H9 (cell line): ENCODE measurements around the gene ABHD8. TPM values are rescaled to one million over a fixed set of nuclear protein-coding genes. Genes with fewer than 3 reads are reported as not detected.

Experiments
- DNase-seq: peaks from one replicate; pipeline ENCODE4 v3.0.0-alpha.2; 2017
- H2AFZ ChIP-seq: one replicate; pipeline ENCODE4 v1.6.1; 2013; ENCODE audit warnings: mild to moderate bottlenecking, low read length, control low read depth, moderate library complexity
- H2AK5ac ChIP-seq: 2 replicates; pipeline ENCODE4 v1.6.1; 2013; ENCODE audit warnings: low read length, control low read depth, mixed read lengths; ENCODE audit not compliant: insufficient read length
- H2BK120ac ChIP-seq: one replicate; pipeline ENCODE4 v1.6.1; 2013; ENCODE audit warnings: low read depth, mild to moderate bottlenecking, low read length, control low read depth, inconsistent platforms; ENCODE audit not compliant: poor library complexity, severe bottlenecking
- H2BK12ac ChIP-seq: 2 replicates; pipeline ENCODE4 v1.6.1; 2013; ENCODE audit warnings: low read length, control low read depth, mixed read lengths, low read depth; ENCODE audit not compliant: insufficient read length
- H2BK15ac ChIP-seq: 2 replicates; pipeline ENCODE4 v1.6.1; 2013; ENCODE audit warnings: low read depth, low read length, control low read depth
- H2BK20ac ChIP-seq: one replicate; pipeline ENCODE4 v1.6.1; 2013; ENCODE audit warnings: low read depth, mild to moderate bottlenecking, low read length, control low read depth, inconsistent platforms; ENCODE audit not compliant: poor library complexity, severe bottlenecking
- H2BK5ac ChIP-seq: 2 replicates; pipeline ENCODE4 v1.6.1; 2013; ENCODE audit warnings: low read length, control low read depth, mixed read lengths; ENCODE audit not compliant: insufficient read length
- H3K14ac ChIP-seq: 2 replicates; pipeline ENCODE4 v1.6.1; 2013; ENCODE audit warnings: low read length, control low read depth; ENCODE audit not compliant: insufficient read depth
- H3K18ac ChIP-seq: 2 replicates; pipeline ENCODE4 v1.6.1; 2013; ENCODE audit warnings: low read depth, mild to moderate bottlenecking, mixed read lengths, low read length, control low read depth; ENCODE audit not compliant: insufficient read length
- H3K23ac ChIP-seq: 2 replicates; pipeline ENCODE4 v1.6.1; 2013; ENCODE audit warnings: low read length, control low read depth, mixed read lengths, low read depth; ENCODE audit not compliant: insufficient read length
- H3K23me2 ChIP-seq: 2 replicates; pipeline ENCODE4 v1.6.1; 2013; ENCODE audit warnings: low read depth, mild to moderate bottlenecking, mixed read lengths, low read length, control low read depth; ENCODE audit not compliant: insufficient read length, poor library complexity, severe bottlenecking
- H3K27ac ChIP-seq: 2 replicates; pipeline ENCODE4 v1.5.1; 2013; ENCODE audit warnings: low read length, control low read depth, mixed read lengths, low read depth; ENCODE audit not compliant: insufficient read length
- H3K27me3 ChIP-seq: 2 replicates; pipeline ENCODE4 v1.6.1; 2013; ENCODE audit warnings: low read length, control low read depth, inconsistent platforms; ENCODE audit not compliant: insufficient read depth
- H3K4ac ChIP-seq: 2 replicates; pipeline ENCODE4 v1.6.1; 2013; ENCODE audit warnings: low read depth, mild to moderate bottlenecking, control low read depth, inconsistent platforms, low read length, moderate library complexity
- H3K4me1 ChIP-seq: 2 replicates; pipeline ENCODE4 v1.6.1; 2013; ENCODE audit warnings: low read length, control low read depth, inconsistent platforms; ENCODE audit not compliant: insufficient read depth
- H3K4me2 ChIP-seq: 2 replicates; pipeline ENCODE4 v1.6.1; 2013; ENCODE audit warnings: low read length, control low read depth, mixed read lengths; ENCODE audit not compliant: insufficient read length, insufficient read depth
- H3K56ac ChIP-seq: 2 replicates; pipeline ENCODE4 v1.6.1; 2013; ENCODE audit warnings: low read depth, mild to moderate bottlenecking, mixed read lengths, low read length, control low read depth; ENCODE audit not compliant: insufficient read length
- H3K79me1 ChIP-seq: 2 replicates; pipeline ENCODE4 v1.6.1; 2013; ENCODE audit warnings: low read depth, mild to moderate bottlenecking, moderate library complexity, low read length, control low read depth, inconsistent platforms; ENCODE audit not compliant: insufficient read depth, poor library complexity, severe bottlenecking
- H3K79me2 ChIP-seq: 2 replicates; pipeline ENCODE4 v1.6.1; 2013; ENCODE audit warnings: low read length, control low read depth, inconsistent platforms; ENCODE audit not compliant: insufficient read depth
- H3K9ac ChIP-seq: 2 replicates; pipeline ENCODE4 v1.6.1; 2013; ENCODE audit warnings: low read length, control low read depth, mixed read lengths; ENCODE audit not compliant: insufficient read length; ENCODE audit errors: extremely low read depth
- H3K9me3 ChIP-seq: one replicate; pipeline ENCODE4 v1.6.1; 2013; ENCODE audit warnings: low read depth, low read length, inconsistent platforms; ENCODE audit not compliant: control insufficient read depth
- H3T11ph ChIP-seq: one replicate; pipeline ENCODE4 v1.6.1; 2013; ENCODE audit warnings: mild to moderate bottlenecking, low read length, control low read depth, inconsistent platforms
- H4K20me1 ChIP-seq: one replicate; pipeline ENCODE4 v1.6.1; 2013; ENCODE audit not compliant: control insufficient read depth, insufficient read length, insufficient read depth
- H4K5ac ChIP-seq: 2 replicates; pipeline ENCODE4 v1.6.1; 2013; ENCODE audit warnings: low read depth, mild to moderate bottlenecking, mixed read lengths, low read length, control low read depth; ENCODE audit not compliant: insufficient read length
- H4K8ac ChIP-seq: replicated peaks from 2 replicates; pipeline ENCODE4 v1.6.1; 2013; ENCODE audit warnings: low read length, control low read depth, mixed read lengths, low read depth; ENCODE audit not compliant: insufficient read length
- H4K91ac ChIP-seq: 2 replicates; pipeline ENCODE4 v1.6.1; 2013; ENCODE audit warnings: low read depth, mild to moderate bottlenecking, moderate library complexity, mixed read lengths, low read length, control low read depth; ENCODE audit not compliant: insufficient read length
- H3K27ac Mint-ChIP-seq, 3 experiments: 2 replicates in 2 of 3; 3 replicates in 1 of 3; pipeline ENCODE4 v1.8.0; 2020 to 2021; ENCODE audit warnings: mixed read lengths in 3 of 3, mild to moderate bottlenecking in 1 of 3, moderate library complexity in 1 of 3
- H3K27me3 Mint-ChIP-seq: 2 replicates; pipeline ENCODE4 v1.8.0; 2021; ENCODE audit warnings: low read depth, mild to moderate bottlenecking, moderate library complexity, mixed read lengths
- H3K36me3 Mint-ChIP-seq, 3 experiments: 2 replicates in 2 of 3; 3 replicates in 1 of 3; pipeline ENCODE4 v1.8.0; 2020 to 2021; ENCODE audit warnings: low read depth in 3 of 3, mixed read lengths in 3 of 3; ENCODE audit not compliant: insufficient read depth in 1 of 3
- H3K4me1 Mint-ChIP-seq, 2 experiments: 2 replicates each; pipeline ENCODE4 v1.8.0; 2020; ENCODE audit warnings: mixed read lengths in 2 of 2
- H3K4me3 Mint-ChIP-seq, 2 experiments: 2 replicates in 1 of 2; 3 replicates in 1 of 2; pipeline ENCODE4 v1.8.0; 2020 to 2021; ENCODE audit warnings: mild to moderate bottlenecking in 2 of 2, mixed read lengths in 2 of 2, moderate library complexity in 1 of 2
- H3K9me3 Mint-ChIP-seq, 2 experiments: 2 replicates in 1 of 2; 3 replicates in 1 of 2; pipeline ENCODE4 v1.8.0; 2020; ENCODE audit warnings: mild to moderate bottlenecking in 2 of 2, mixed read lengths in 2 of 2, moderate library complexity in 1 of 2
- WGBS: extraction: QIAGEN DNeasy Blood & Tissue Kit; methylation state at CpG from one replicate; pipeline ENCODE4 v1.1.7; 2013; ENCODE audit warnings: missing lambda C conversion rate, low lambda C conversion rate, mixed read lengths; ENCODE audit not compliant: insufficient read length; ENCODE audit errors: extremely low coverage; 5-methylcytosine and 5-hydroxymethylcytosine counted together
- total RNA-seq: library from RNA; stranded (reverse); gene quantifications from 2 replicates; pipeline ENCODE4 v1.2.1, GENCODE V29; 2021
- TF ChIP-seq, protein P1 (sequence below): fragments of 200-600 bp; sonication (generic); conservative IDR thresholded peaks from 3 replicates; pipeline ENCODE4 v1.8.0; 2021; ENCODE audit warnings: antibody characterized with exemption, mild to moderate bottlenecking

The ABHD8 gene
- total RNA-seq, 1 experiment from 2014 or later, result 11.7 TPM

DNA sequence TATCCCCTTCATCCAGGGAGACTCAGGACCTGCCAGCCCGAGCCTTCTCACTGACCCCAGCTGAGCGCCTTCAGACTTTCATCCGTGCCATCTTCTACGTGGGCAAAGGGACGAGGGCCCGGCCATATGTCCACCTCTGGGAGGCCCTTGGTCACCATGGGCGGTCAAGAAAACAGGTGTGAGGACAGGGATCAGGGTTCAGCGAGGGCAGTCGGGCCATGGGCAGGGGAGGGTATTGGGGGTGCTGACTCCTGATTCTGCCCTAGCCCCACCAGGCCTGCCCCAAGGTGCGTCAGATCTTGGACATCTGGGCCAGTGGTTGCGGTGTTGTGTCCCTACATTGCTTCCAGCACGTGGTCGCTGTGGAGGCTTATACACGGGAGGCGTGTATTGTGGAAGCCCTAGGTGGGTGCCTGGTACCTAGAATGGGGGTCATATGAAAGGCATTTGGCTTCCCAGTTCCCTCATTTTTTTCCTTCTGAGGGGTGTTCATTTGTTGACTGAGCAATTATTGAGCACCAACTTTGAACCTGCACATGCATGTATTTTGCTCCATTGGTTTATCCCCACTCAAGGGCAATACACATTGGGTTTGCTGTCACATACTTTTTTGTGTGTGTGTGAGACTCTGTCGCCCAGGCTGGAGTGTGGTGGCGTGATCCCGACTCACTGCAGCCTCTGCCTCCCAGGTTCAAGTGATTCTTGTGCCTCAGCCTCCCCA lies 17.6 kb downstream of the ABHD8 start:
- Histone ChIP-seq H3K18ac (no peak overlapping the region), H3K79me1 (no peaks in the 10 kb centered on the region), H3K9ac (no peak overlapping the region), H4K20me1 (peaks cover 4% of the 10 kb centered on the region), H2AK5ac (no peak overlapping the region), H2AFZ (no peak overlapping the region), H4K8ac (no peak overlapping the region), H3K56ac (no peak overlapping the region), H3K9me3 (no peaks in the 10 kb centered on the region), H3K79me2 (no peaks in the 10 kb centered on the region), H3K27ac (no peak overlapping the region), H3K27me3 (no peaks in the 10 kb centered on the region; the same call in 1 of the 2 replicates), H4K91ac (no peak overlapping the region), H3K14ac (no peak overlapping the region), H3K4ac (no peak overlapping the region), H3K4me1 (no peaks in the 10 kb centered on the region), H4K5ac (no peak overlapping the region), H3K4me2 (no peak overlapping the region), H3T11ph (no peak overlapping the region), H2BK15ac (no peak overlapping the region), H2BK12ac (no peak overlapping the region), H3K23me2 (peaks cover 5% of the 10 kb centered on the region), H2BK20ac (no peak overlapping the region), H3K23ac (no peak overlapping the region), H2BK120ac (no peak overlapping the region), H2BK5ac (no peak overlapping the region)
- H3K36me3 Mint-ChIP-seq, result peaks cover 18 to 24% (median 24%) of the 10 kb centered on the region in 3 experiments
- no CpG with 5 or more reads among the region's 18 CpGs for WGBS
- no peak overlapping the region for H3K4me3 Mint-ChIP-seq
- no peak overlapping the region for H3K27ac Mint-ChIP-seq
- H3K27me3 Mint-ChIP-seq, result peaks cover 7% of the 10 kb centered on the region
- H3K9me3 Mint-ChIP-seq, result no peaks in the 10 kb centered on the region; a peak in 1 of 5 replicates
- TF ChIP-seq, protein P1, sequence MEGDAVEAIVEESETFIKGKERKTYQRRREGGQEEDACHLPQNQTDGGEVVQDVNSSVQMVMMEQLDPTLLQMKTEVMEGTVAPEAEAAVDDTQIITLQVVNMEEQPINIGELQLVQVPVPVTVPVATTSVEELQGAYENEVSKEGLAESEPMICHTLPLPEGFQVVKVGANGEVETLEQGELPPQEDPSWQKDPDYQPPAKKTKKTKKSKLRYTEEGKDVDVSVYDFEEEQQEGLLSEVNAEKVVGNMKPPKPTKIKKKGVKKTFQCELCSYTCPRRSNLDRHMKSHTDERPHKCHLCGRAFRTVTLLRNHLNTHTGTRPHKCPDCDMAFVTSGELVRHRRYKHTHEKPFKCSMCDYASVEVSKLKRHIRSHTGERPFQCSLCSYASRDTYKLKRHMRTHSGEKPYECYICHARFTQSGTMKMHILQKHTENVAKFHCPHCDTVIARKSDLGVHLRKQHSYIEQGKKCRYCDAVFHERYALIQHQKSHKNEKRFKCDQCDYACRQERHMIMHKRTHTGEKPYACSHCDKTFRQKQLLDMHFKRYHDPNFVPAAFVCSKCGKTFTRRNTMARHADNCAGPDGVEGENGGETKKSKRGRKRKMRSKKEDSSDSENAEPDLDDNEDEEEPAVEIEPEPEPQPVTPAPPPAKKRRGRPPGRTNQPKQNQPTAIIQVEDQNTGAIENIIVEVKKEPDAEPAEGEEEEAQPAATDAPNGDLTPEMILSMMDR, result no peak
- H3K4me1 Mint-ChIP-seq, result peaks cover 4 to 9% of the 10 kb centered on the region in 2 experiments; a peak in 2 of 4 replicates
- no peak for DNase-seq
